T-helper 17 cell (primary cell): Measurements from ENCODE around the gene PCARE. TPM values are rescaled to one million over a fixed set of nuclear protein-coding genes. Genes with fewer than 3 reads are reported as not detected.

Experiments
- ATAC-seq: fragments of 150-1000 bp; cut with Tn5 transposase; 2 replicates; pipeline ENCODE4 v1.10.0; 2021; ENCODE audit warnings: mild to moderate bottlenecking, moderate library complexity
- DNase-seq, 3 donors: peaks; one replicate each; pipeline versions ENCODE4 v3.0.0 to v3.0.0-alpha.2; 2020 to 2021
- H3K9me3 ChIP-seq: one replicate; pipeline ENCODE4 v1.7.0; 2013; ENCODE audit warnings: low read length, mild to moderate bottlenecking; ENCODE audit not compliant: control insufficient read depth, poor library complexity, severe bottlenecking
- H3K27ac Mint-ChIP-seq: one replicate; pipeline ENCODE4 v1.8.0; 2022; ENCODE audit warnings: mild to moderate bottlenecking, moderate library complexity, mixed read lengths
- H3K27me3 Mint-ChIP-seq: one replicate; pipeline ENCODE4 v1.8.0; 2022; ENCODE audit warnings: mixed read lengths
- H3K36me3 Mint-ChIP-seq: one replicate; pipeline ENCODE4 v1.8.0; 2022; ENCODE audit warnings: low read depth, mixed read lengths
- H3K4me1 Mint-ChIP-seq: one replicate; pipeline ENCODE4 v1.8.0; 2022; ENCODE audit warnings: mild to moderate bottlenecking, mixed read lengths
- H3K4me3 Mint-ChIP-seq: one replicate; pipeline ENCODE4 v1.8.0; 2022; ENCODE audit warnings: mild to moderate bottlenecking, moderate library complexity, mixed read lengths
- total RNA-seq, 4 donors: library from RNA in 2 of 4; stranded (reverse) in 2 of 4; gene quantifications; one replicate each; pipeline ENCODE4 v1.2.3 and lab custom pipeline; 2022 to 2026

The PCARE gene
- total RNA-seq, 2 donors from 2014 or later, result not detected

GRCh38 chr2:29012211-29012681 is 62.1 kb downstream of the PCARE start:
- Mint-ChIP-seq H3K27me3 (no peaks in the 10 kb centered on the region), H3K4me3 (peak overlapping the region; percentile 95), H3K27ac (peak overlapping the region; percentile 100), H3K4me1 (peaks cover 71% of the 10 kb centered on the region), H3K36me3 (no peaks in the 10 kb centered on the region)
- ATAC-seq (peak; percentile 11), DNase-seq (peak; percentile 23 to 31 (median 23))
- no peaks in the 10 kb centered on the region for H3K9me3 ChIP-seq

Other genes with a start within 250 kb of the PCARE start
- 10 to 100 TPM; 16.2 to 17.7 TPM for gene TRMT61B, start 204.2 kb downstream of the PCARE start, total RNA-seq
- 10 to 100 TPM; 66.6 to 84.3 TPM for gene WDR43, start 179.9 kb downstream of the PCARE start, total RNA-seq
- 1 to 10 TPM; 4.2 to 5.2 TPM for gene TOGARAM2, start 93.2 kb downstream of the PCARE start, total RNA-seq
- 10 to 100 TPM; 36.8 to 41.6 TPM for gene CLIP4, start 40.9 kb upstream of the PCARE start, total RNA-seq